ENCODE data around the gene FBXO5.
A peak's percentile ranks its signal among the peaks of the same experiment; 100 is the strongest.

The FBXO5 gene

DNA sequence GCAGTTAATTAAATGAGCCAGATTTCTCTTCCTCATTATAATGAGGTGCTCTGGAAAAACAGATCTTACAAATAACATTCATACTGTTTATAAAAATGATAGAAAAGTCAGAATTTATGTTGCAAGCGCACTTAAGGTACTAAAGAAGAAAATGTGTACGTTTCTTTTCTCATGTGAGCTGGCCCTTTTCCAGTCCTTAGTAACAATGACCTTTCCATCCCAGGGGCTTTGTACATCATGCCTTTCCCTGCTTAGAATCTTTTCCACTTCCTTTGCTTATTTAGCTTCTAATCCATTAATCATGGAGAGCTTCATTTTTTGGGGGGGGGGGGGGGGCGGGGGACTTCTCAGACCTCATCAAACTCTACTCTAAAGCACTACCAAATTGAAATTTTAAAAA, 4.8 kb downstream of the FBXO5 start:
- H3K27ac ChIP-seq (replicated peaks) = no peak overlapping the region
- TF ChIP-seq GABPA (IDR thresholded peaks at IDR 0.05; ENCODE audit: low read depth) (no peak), SPI1 (IDR thresholded peaks at IDR 0.05; ENCODE audit: borderline replicate concordance, low read depth) (no peak), POLR2AphosphoS5 (IDR thresholded peaks at IDR 0.05; ENCODE audit: low read depth) (no peak)
- TF ChIP-seq, protein P1, sequence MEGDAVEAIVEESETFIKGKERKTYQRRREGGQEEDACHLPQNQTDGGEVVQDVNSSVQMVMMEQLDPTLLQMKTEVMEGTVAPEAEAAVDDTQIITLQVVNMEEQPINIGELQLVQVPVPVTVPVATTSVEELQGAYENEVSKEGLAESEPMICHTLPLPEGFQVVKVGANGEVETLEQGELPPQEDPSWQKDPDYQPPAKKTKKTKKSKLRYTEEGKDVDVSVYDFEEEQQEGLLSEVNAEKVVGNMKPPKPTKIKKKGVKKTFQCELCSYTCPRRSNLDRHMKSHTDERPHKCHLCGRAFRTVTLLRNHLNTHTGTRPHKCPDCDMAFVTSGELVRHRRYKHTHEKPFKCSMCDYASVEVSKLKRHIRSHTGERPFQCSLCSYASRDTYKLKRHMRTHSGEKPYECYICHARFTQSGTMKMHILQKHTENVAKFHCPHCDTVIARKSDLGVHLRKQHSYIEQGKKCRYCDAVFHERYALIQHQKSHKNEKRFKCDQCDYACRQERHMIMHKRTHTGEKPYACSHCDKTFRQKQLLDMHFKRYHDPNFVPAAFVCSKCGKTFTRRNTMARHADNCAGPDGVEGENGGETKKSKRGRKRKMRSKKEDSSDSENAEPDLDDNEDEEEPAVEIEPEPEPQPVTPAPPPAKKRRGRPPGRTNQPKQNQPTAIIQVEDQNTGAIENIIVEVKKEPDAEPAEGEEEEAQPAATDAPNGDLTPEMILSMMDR (IDR thresholded peaks at IDR 0.05; ENCODE audit: insufficient read depth, low read length) = no peak
- TF ChIP-seq, protein P2, sequence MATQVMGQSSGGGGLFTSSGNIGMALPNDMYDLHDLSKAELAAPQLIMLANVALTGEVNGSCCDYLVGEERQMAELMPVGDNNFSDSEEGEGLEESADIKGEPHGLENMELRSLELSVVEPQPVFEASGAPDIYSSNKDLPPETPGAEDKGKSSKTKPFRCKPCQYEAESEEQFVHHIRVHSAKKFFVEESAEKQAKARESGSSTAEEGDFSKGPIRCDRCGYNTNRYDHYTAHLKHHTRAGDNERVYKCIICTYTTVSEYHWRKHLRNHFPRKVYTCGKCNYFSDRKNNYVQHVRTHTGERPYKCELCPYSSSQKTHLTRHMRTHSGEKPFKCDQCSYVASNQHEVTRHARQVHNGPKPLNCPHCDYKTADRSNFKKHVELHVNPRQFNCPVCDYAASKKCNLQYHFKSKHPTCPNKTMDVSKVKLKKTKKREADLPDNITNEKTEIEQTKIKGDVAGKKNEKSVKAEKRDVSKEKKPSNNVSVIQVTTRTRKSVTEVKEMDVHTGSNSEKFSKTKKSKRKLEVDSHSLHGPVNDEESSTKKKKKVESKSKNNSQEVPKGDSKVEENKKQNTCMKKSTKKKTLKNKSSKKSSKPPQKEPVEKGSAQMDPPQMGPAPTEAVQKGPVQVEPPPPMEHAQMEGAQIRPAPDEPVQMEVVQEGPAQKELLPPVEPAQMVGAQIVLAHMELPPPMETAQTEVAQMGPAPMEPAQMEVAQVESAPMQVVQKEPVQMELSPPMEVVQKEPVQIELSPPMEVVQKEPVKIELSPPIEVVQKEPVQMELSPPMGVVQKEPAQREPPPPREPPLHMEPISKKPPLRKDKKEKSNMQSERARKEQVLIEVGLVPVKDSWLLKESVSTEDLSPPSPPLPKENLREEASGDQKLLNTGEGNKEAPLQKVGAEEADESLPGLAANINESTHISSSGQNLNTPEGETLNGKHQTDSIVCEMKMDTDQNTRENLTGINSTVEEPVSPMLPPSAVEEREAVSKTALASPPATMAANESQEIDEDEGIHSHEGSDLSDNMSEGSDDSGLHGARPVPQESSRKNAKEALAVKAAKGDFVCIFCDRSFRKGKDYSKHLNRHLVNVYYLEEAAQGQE (IDR thresholded peaks at IDR 0.05; ENCODE audit: insufficient replicate concordance, low read depth) = no peak
- no peak for DNase-seq (ENCODE audit: low read depth in 1 of 2, low spot score in 1 of 2)

DNA sequence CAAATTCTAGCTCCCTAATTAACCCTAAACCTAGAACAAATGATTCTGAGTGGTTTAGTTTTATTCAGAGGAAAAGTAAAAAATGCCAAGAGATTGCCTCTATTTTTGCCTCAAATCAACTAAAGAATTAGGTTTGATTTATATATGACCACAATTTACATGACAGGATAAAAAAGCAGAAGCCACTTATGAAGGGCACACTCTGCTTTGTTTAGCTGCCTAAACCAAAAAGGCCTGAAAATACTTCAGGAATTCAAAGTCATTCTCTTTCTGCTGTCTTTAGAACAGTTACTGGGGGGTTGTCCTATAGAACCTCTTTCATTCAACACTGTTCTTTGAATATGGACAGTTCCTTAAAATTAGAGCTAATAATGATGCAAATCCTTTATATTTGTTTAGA, 5.3 kb downstream of the FBXO5 start:
- Histone ChIP-seq H3K4me3 (replicated peaks; ENCODE audit: insufficient read depth, low read length) (no peak overlapping the region), H3K27ac (replicated peaks) (peak overlapping the region; percentile 8; the same call in 1 of the 2 replicates), H3K27me3 (ENCODE audit: insufficient read depth, poor library complexity, severe bottlenecking) (no peaks in the 10 kb centered on the region)
- peak; percentile 49; the same call in 1 of the 2 replicates for TF ChIP-seq SPI1 (IDR thresholded peaks at IDR 0.05; ENCODE audit: borderline replicate concordance, low read depth)
- no peak for TF ChIP-seq GABPA (IDR thresholded peaks at IDR 0.05; ENCODE audit: low read depth)
- no peak for DNase-seq (ENCODE audit: low read depth in 1 of 2, low spot score in 1 of 2)

More for the DNA sequence above, 4.8 kb downstream of the FBXO5 start:
- no peaks in the 10 kb centered on the region for H3K27me3 ChIP-seq (ENCODE audit: insufficient read depth, poor library complexity, severe bottlenecking)
- H3K4me3 ChIP-seq (replicated peaks; ENCODE audit: insufficient read depth, low read length) = no peak overlapping the region

- Histone ChIP-seq H3K27ac (replicated peaks) (peak overlapping the region; percentile 18), H3K4me3 (replicated peaks; ENCODE audit: insufficient read depth, low read length) (no peak overlapping the region), H3K27me3 (ENCODE audit: insufficient read depth, poor library complexity, severe bottlenecking) (no peaks in the 10 kb centered on the region)
- TF ChIP-seq GABPA (IDR thresholded peaks at IDR 0.05; ENCODE audit: low read depth) (no peak), POLR2AphosphoS5 (IDR thresholded peaks at IDR 0.05; ENCODE audit: low read depth) (no peak), SPI1 (IDR thresholded peaks at IDR 0.05; ENCODE audit: borderline replicate concordance, low read depth) (no peak)
- TF ChIP-seq, protein P1 (IDR thresholded peaks at IDR 0.05; ENCODE audit: insufficient read depth, low read length) = no peak
- TF ChIP-seq, protein P2 (IDR thresholded peaks at IDR 0.05; ENCODE audit: insufficient replicate concordance, low read depth) = no peak
- peak in 1 of 2 experiments; percentile 30 for DNase-seq (ENCODE audit: low read depth in 1 of 2, low spot score in 1 of 2)
Measured at GRCh38 chr6:152976749-152977148, 6.1 kb downstream of the FBXO5 start.

GRCh38 chr6:152975204-152975915, 7.5 kb downstream of the FBXO5 start:
- TF ChIP-seq SPI1 (IDR thresholded peaks at IDR 0.05; ENCODE audit: borderline replicate concordance, low read depth) (no peak), POLR2AphosphoS5 (IDR thresholded peaks at IDR 0.05; ENCODE audit: low read depth) (no peak), GABPA (IDR thresholded peaks at IDR 0.05; ENCODE audit: low read depth) (no peak)
- TF ChIP-seq, protein P2 (IDR thresholded peaks at IDR 0.05; ENCODE audit: insufficient replicate concordance, low read depth) = no peak
- TF ChIP-seq, protein P1 (IDR thresholded peaks at IDR 0.05; ENCODE audit: insufficient read depth, low read length) = no peak
- H3K27ac ChIP-seq (replicated peaks) = no peak overlapping the region
- H3K4me3 ChIP-seq (replicated peaks; ENCODE audit: insufficient read depth, low read length) = no peak overlapping the region
- no peaks in the 10 kb centered on the region for H3K27me3 ChIP-seq (ENCODE audit: insufficient read depth, poor library complexity, severe bottlenecking)
- peak in 1 of 2 experiments; percentile 52 for DNase-seq (ENCODE audit: low read depth in 1 of 2, low spot score in 1 of 2)
